ENCODE data around the gene C10orf120. TPM values are rescaled to one million over a fixed set of nuclear protein-coding genes. Genes with fewer than 3 reads are reported as not detected.

C10orf120 gene
- total RNA-seq, 2 donors from 2014 or later: not detected

GRCh38 chr10:122648599-122649428, 50.8 kb downstream of the C10orf120 start:
- peak; percentile 87 for ATAC-seq
- Histone ChIP-seq H3K9me3 (no peaks in the 10 kb centered on the region), H3K4me3 (no peak overlapping the region), H3K27me3 (no peaks in the 10 kb centered on the region), H3K27ac (no peak overlapping the region), H3K36me3 (replicated peaks in 1 of 2; ENCODE audit: insufficient read depth in 1 of 2, low read depth in 2 of 2) (no peaks in the 10 kb centered on the region), H3K4me1 (peaks cover 8% of the 10 kb centered on the region)
- TF ChIP-seq POLR2A (IDR thresholded peaks at IDR 0.05) (no peak), CTCF (IDR thresholded peaks at IDR 0.05) (peak; percentile 73 to 94 (median 90))
- intact Hi-C loops (cut with DNase I): no loop called here
- peak; percentile 76 to 80 (median 77) for DNase-seq
- WGBS, 2 donors: 13 to 19% methylated on average over 8 to 10 of the region's 10 CpGs

Other genes starting within 250 kb of the C10orf120 start
- gene ARMS2, start 245.2 kb downstream of the C10orf120 start, total RNA-seq: not detected
- gene HTRA1, start 238.3 kb downstream of the C10orf120 start, total RNA-seq: 10 to 100 TPM; 29.3 to 36.6 TPM
- gene DMBT1, start 139.1 kb downstream of the C10orf120 start, total RNA-seq: under 1 TPM; 0.26 to 0.33 TPM
- 100 to 1,000 TPM; 225 to 837 TPM for gene CUZD1, start 146.0 kb upstream of the C10orf120 start, total RNA-seq
- 1 to 10 TPM; 4.3 to 7.0 TPM for gene FAM24B, start 179.7 kb upstream of the C10orf120 start, total RNA-seq
- gene FAM24A, start 210.8 kb upstream of the C10orf120 start, total RNA-seq: not detected